Peyer's patch (tissue), 4 donors: ENCODE results near the gene ENOX2.

ENCODE experiments used
- CTCF ChIP-seq, 6 experiments: fragments of 450-650 bp in 4 of 6; fragments of 200-600 bp in 2 of 6; sonication (generic) in 1 of 6; IDR thresholded peaks; one replicate each; pipeline ENCODE4 v1.5.1; 2017 to 2019; ENCODE audit warnings: antibody characterized with exemption in 6 of 6, mild to moderate bottlenecking in 3 of 6, moderate library complexity in 1 of 6
- POLR2A ChIP-seq, 2 donors: fragments of 450-650 bp; IDR thresholded peaks; one replicate each; pipeline ENCODE4 v1.5.1; 2017; ENCODE audit warnings: antibody characterized with exemption in 2 of 2, mild to moderate bottlenecking in 2 of 2, moderate library complexity in 2 of 2

- TF ChIP-seq CTCF (IDR thresholded peaks at IDR 0.05) (no peak), POLR2A (IDR thresholded peaks at IDR 0.05) (no peak)
Measured at GRCh38 chrX:130672214-130672613, 230.8 kb downstream of the ENOX2 start.
